Hematopoietic multipotent progenitor cell treated with erythropoietin and hydrocortisone succinate and interleukin-3 and kit ligand, for 17 days (in vitro differentiated cells): Measurements from ENCODE around the gene IFNL1.
"Not testable (repeated sequence)": the region's sequence is repeated elsewhere in the genome, so short reads cannot be mapped to it uniquely, and the experiment has no call there.

ENCODE experiments used
- DNase-seq: peaks from one replicate; pipeline ENCODE4 v3.0.0-alpha.2; 2015; ENCODE audit warnings: low spot score

The IFNL1 gene

DNA sequence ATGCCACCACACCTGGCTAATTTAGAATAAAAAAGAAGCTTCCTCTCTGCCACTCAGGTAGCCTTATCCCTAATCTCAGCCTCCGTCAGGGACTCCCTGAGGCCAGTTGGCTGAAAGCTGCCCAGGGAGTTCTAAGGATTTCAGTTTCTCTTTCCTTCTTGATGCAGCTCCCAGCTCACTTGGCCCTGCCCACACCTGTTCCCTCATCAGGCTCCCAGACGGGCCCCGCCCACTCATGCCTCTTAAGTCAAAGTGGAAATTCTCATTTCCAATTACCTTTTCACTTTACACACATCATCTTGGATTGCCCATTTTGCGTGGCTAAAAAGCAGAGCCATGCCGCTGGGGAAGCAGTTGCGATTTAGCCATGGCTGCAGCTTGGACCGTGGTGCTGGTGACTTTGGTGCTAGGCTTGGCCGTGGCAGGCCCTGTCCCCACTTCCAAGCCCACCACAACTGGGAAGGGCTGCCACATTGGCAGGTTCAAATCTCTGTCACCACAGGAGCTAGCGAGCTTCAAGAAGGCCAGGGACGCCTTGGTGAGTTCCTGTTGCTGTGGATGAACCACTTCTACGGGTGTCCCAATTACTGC is at the start of gene IFNL1:
Gene IFNL1 (plus strand): TSS at position 353 of the 591 bp plus-strand sequence. CDS start 15 bp downstream, at position 368.
- no peak for DNase-seq

DNA sequence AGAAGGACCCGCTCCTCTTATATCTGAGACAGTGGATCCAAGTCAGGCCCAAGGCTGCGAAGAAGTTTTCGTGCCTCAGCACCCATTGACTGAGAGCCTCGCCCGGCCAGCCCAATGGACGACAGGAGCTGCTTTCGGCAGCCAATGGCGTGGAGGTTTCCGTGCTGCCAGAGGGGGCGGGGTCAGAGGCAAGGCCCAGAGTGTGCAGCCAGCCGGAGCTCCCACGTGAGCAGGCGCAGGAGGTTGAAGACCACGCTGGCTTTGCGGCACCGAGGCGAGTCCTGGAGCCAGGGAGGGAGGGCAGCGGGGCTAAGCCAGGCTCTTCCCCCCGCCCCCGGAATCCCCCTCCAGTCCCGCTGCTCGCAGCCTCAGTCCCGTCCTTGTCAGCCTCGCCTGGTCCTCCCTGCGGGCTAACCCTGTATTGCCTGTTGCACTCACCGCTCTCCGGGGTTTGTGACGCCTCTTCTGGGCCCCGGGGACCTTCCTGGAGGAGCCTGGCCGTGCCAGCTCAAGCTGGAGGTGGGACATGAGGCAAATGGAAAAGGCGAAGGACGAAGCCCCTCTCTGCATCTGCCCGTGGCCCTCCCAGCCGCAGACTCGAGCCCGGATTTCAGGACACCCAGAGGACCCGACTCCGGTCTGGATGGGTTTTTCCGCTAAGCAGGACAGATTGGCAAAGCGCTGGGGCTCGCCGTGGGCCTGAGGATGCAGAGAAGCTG is 49.1 kb upstream of the IFNL1 start:
- no peak for DNase-seq

DNA sequence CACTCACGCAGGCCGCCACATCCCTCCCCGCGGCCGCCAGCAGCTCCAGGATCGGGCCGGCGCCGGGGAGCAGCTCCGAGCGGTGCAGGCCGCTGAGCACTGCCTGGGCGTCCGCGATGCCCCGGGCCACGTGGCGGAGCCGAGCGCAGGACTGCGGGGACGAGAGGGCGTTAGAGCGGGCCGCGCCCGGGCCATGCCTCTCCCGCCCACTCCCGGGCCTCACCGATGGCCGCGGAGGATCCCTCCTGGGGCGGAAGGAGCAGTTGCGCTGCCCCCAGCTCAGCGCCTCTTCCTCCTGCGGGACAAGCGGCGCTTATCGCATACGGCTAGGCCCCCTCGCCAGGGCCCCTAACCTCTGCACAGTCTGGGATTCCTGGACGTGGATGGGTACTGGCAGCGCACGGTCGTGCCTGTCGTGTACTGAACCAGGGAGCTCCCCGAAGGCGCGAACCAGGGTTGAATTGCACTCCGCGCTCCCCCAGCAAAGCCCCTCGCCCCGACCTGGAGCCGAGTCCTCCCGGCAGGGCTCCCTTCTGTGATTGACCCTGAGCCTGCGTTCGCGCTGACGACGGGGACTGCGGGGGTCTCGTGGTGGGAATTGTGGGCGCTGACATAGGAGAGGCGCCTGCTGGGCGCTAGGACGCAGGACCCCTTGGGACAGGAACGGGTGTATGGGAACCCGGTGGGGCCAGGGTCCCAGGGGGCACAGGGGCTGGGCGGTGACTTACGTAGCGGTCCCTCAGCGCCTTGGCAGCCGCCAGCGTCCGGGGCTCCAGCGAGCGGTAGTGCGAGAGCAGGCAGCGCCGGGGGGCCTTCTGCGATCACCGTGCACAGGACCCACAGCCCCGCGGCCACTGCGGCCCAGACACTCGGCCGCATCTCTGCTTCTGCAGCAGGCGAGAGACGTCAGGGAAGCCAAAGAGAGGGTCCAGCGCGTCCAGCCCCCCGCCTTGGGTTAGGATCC is 48.2 kb upstream of the IFNL1 start:
- DNase-seq, result no peak

DNA sequence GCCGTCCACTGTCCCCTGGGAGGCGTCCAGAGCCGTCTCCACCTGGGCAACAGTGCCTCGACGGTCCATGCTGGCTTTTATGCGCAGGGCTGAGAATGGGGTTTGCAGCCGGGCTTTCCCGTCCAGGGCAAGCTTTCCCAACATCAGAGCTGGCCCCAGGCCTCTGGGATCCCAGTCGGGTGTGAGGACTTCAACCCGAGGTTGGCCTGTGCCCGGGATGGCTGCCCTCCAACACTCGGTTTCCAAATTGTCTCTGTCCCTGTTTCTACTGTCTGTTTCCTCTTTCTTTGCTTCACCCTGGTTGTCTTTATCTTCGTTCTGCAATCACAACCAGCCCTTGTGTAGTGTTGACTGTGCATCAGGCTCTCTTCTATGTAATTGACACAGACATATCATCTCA is 47.4 kb upstream of the IFNL1 start, which contains the start of gene IFNL4:
Gene IFNL4 (minus strand): TSS at position 51 of the 400 bp plus-strand sequence.
- no peak for DNase-seq

DNA sequence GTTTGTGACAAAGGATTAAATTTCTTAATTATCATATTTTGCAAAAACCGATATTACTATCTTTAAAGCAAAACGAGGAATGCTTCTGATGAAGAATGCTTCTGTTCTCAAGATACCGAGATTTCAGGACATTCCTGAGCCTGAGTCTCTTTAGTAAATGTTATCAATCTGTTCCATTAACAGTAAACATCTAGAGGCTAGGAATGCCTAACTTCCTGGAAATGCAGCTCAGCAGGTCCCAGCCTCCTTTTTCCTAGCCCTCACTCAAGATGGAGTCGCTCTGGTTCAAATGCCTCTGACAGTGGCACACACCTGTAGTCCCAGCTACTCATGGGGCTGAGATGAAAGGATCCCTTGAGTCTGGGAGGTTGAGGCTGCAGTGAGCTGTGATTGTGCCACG is 45.1 kb upstream of the IFNL1 start:
- DNase-seq, result no peak

DNA sequence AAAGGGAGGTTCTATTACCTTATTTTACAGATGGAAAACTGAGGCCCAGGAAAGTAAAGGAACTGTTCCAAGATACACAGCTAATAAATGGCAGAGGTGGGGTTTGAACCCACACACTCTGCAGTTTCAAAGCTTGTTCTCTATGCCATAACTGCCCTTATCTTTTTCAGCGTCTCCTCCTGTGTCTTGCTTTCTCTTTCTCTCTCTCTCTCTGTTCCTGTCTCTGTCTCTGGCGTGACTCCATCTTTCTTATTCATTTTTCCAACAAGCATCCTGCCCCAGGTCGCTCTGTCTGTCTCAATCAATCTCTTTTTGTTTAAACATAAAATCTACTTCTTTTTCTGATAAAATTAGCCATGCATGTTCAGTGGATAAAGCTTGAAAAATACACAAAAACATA is 44.4 kb upstream of the IFNL1 start:
- peak; percentile 7 for DNase-seq

DNA sequence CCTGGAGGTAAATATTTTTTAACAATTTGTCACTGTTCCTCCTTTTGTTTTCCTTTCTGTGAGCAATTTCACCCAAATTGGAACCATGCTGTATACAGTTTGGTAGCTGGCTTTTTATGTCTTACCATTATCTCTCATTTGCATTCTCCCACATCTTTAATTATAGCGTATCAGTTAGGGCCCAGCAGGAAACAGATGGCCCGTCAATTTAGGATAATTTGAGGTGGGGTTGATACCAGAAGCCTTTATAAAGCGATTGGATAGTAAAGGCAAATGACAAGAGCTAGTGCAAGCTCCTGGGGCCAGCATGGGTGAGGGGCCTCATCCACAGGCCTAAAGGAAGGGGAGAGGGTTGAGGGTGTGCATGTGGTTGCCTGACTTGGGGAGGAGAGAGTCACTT is 43.7 kb upstream of the IFNL1 start:
- DNase-seq, result peak; percentile 10

DNA sequence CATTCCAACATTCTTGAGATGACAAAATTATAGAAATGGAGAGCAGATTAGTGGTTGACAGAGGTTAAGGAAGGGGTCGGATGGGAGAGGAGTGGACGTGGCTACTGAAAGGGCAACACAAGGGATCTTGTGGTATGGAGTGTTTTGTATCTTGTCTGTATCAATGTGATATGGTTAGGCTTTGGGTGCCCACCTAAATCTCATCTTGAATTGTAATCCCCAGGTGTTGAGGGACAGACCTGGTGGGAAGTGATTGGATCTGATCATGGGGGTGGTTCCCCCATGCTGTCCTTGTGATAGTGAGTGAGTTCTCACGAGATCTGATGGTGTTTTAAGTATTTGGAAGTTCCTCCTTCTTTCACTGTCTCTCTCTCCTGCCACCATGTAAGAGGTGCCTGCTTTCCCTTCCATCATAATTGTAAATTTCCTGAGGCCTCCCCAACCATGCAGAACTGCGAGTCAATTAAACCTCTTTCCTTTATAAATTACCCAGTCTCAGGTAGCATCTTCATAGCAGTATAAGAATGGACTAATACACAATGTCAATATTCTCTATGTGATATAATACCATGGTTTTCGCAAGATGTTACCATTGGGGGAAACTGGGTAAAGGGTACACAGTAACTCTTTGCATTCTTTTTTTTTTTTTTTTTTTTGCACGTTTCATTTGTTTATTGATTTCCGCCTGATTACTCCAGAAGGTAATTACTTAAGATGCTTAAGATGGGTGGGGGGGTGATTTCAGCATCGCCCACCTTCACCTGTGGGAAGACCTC is 42.6 kb upstream of the IFNL1 start:
- no peak for DNase-seq

DNA sequence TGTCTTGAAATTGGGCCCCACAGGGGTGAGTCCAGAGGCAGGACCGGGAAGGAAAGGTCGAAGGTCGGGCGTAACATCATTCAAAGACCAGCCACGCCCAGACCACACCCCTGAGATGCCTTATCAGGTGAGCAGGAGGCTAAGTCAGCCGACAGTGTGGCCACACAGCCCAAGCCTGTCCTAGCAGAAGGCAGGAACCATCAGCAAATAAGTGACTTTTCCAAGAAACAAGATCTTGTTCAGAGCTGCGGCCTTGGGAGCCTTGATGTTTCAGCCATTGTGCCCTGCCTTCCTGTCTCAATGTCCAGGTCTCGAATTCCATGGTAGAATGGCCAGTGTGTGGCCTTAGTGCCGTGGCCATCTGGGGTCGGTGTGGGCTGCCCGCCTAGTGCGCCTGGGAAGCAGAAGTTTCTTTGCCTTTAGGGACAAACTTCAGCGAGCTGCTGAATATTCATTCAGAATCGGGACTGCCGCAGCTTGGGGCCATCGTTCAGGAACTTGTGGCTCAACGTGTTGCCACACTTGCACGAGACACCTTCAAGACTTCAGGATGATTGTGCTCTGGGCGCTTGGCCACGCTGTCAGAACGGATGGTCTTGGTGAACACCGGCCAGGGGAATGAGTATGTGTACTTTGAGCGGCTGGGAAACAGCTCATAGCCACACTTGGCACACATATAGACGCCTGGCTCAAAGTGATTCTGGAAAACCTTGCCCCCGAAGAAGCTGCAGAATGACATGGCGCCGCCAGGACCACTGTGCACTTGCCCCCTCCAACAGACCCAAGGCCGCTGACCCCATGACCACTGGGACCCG is 41.5 kb upstream of the IFNL1 start:
- peak; percentile 23 for DNase-seq

DNA sequence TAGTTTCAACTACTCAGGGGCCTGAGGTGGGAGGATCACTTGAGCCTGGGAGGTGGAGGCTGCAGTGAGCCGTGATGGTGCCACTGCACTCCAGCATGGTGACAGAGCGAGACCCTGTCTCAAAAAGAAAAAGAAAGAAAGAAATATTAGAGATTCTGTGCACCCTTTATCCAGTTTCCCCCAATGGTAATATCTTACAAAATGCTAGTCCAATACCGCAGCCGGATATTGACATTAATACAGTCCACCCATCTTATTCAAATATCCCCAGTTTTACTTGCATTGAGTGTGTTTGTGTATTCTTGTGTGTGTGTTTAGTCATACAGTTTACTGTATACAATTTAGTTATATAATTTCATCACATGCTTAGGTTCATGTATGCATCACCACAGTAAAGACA is 39.0 kb upstream of the IFNL1 start:
- DNase-seq, result no peak

DNA sequence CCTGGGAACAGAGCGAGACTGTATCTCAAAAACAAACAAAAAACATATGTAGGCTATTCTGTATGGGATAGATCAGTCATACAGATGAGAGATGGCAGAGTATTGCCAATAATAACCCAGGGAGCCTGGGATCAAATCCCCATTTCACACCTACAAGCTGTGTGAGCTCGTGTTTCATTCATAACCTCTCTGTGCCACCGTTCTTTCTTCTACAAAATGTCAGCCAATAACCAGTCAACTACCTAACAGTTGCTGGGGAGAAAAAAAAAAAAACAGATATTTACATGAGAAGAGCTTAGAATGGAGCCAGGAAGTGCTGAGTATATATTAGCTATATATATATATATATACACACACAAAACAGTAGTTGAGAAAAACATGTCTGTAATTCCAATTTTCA is 34.5 kb upstream of the IFNL1 start:
- no peak for DNase-seq

DNA sequence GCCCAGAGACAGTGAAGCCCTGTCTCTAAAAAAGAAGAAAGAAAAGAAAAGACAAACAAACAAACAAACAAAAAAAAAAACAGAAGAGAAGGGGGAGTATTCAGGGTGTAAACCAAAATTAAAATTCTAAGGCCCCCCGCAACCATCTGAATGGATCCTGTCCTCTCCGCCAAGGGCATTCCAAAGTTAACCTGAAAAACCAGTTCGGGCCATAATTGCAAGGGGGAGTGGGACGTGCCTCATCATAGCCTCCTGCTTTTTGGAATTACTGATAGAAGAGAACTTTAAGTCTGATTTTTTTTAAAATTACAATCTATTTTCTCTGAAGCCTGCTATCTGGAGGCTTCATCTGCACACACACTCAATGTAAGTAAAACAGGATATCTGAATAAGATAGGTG is 33.7 kb upstream of the IFNL1 start:
- no peak for DNase-seq

DNA sequence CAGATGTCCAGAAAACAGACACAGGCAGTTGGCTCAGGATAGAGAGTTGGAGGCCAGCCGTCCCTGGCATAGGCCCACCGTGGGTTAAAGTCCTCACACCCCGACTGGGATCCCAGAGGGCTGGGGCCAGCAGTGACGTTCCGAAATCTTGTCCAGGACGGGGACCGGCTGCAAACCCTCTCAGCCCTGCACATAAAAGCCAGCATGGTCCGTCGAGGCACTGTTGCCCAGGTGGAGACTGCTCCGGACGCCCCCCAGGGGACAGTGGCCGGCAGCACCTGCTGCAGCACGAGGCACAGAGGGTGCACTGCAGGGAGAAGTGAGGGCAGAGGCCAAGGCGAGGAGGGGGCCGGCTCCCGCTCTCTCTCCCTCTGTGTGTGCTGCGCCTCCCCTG is 32.3 kb upstream of the IFNL1 start:
- DNase-seq, result no peak

DNA sequence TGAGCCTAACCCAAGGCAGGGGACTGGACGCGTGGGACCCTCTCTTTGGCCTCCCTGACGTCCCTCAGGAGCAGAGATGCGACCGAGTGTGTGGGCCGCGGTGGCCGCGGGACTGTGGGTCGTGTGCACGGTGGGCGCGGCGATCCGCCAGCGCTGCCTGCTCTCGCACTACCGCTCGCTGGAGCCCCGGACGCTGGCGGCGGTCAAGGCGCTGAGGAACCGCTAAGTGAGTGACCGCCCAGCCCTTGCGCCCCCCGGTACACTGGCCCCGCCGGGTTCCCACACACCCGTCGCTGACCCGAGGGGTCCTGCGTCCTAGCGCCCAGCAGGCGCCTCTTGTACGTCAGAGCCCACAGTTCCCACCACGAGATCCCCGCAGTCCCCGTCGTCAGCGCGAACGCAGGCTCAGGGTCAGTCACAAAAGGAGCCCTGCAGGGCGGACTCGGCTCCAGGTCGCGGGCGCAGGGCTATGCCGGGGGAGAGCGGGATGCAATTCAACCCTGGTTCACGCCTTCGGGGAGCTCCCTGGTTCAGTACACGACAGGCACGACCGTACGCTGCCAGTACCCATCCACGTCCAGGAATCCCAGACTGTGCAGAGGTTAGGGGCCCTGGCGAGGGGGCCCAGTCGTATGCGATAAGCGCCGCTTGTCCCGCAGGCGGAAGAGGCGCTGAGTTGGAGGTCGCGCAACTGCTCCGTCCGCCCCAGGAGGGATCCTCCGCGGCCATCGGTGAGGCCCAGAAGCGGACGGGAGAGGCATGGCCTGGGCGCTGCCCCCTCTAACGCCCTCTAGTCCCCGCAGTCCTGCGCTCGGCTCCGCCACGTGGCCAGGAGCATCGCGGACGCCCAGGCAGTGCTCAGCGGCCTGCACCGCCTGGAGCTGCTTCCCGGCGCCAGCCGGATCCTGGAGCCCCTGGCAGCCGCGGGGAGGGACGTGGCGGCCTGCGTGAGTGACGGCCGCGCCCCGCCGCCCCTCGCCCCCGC is 31.6 kb upstream of the IFNL1 start:
- no peak for DNase-seq

DNA sequence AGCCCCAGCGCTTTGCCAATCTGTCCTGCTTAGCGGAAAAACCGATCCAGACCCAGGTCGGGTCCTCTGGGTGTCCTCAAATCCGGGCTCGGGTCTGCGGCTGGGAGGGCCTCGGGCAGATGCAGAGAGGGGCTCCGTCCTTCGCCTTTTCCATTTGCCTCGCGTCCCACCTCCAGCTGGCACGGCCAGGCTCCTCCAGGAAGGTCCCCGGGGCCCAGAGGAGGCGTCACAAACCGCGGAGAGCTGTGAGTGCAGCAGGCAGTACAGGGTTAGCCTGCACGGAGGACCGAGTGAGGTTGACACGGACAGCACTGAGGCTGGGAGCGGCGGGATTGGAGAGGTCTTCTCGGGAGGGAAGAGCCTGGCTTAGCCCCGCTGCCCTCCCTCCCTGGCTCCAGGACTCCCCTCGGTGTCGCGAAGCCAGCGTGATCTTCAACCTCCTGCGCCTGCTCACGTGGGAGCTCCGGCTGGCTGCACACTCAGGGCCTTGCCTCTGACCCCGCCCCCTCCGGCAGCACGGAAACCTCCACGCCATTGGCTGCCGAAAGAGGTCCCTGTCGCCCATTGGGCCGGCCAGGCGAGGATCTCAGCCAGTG is 30.8 kb upstream of the IFNL1 start:
- no peak for DNase-seq

DNA sequence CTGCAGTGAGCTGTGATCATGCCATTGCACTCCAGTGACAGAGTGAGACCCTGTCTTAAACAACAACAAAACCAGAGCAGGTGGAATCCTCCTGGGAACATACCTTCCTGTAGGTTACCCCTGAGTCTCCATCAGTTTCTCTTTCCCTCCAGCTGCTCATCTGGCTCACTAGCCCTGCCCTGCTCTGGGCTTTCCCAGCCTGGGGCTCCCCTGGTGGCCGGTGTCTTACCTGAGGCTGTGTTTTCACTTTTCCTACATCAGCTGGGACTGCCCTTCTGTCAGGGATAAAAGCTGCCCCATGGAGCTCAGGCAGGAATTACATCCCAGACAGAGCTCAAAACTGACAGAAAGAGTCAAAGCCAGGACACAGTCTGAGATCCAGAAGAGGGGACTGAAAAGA is 28.1 kb upstream of the IFNL1 start, which contains the start of gene IFNL2:
Gene IFNL2 (plus strand): TSS at position 312 of the 400 bp plus-strand sequence. CDS start 173 bp downstream, outside the sequence.
- not testable (repeated sequence) for DNase-seq

DNA sequence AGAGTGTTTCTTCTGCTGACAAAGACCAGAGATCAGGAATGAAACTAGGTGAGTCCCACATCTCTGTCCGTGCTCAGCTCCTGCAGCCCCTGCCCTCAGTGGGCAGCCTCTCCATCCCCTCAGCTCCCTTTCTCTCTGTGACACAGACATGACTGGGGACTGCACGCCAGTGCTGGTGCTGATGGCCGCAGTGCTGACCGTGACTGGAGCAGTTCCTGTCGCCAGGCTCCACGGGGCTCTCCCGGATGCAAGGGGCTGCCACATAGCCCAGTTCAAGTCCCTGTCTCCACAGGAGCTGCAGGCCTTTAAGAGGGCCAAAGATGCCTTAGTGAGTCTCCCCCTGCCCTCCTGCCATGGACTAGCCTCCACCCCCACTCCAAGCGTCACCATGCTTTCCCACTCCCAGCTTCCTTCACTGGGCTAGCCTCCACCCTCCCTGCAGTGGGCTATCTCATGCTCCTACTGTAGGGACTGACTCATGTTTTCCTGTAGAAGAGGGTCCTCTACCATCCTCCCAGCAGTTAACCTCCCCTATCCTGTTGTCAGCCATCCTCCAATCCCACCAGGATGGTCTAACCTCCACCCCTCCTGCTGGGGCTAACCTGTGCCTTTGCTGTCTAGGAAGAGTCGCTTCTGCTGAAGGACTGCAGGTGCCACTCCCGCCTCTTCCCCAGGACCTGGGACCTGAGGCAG is 27.5 kb upstream of the IFNL1 start:
- DNase-seq, result not testable (repeated sequence)

DNA sequence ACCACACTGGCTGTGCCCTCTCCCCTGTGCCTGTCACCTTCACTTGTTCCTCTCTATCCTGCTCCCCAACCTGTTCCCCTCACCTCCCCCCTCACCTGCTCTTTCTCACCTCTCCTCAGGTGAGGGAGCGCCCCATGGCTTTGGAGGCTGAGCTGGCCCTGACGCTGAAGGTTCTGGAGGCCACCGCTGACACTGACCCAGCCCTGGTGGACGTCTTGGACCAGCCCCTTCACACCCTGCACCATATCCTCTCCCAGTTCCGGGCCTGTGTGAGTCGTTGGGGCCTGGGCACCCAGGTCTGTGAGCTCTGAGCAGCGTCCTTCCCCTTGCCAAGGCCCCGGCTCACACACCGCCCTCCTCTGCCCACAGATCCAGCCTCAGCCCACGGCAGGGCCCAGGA is 26.8 kb upstream of the IFNL1 start:
- not testable (repeated sequence) for DNase-seq
